ENCODE data around the gene RELT.
"Not testable (repeated sequence)": the region's sequence is repeated elsewhere in the genome, so short reads cannot be mapped to it uniquely, and the experiment has no call there.

RELT gene

GRCh38 chr11:73429121-73429750 is 53.0 kb downstream of the RELT start:
- no peak for TF ChIP-seq CTCF (conservative IDR thresholded peaks at IDR 0.05; ENCODE audit: low read depth)
- DNase-seq (ENCODE audit: low spot score) = no peak
- H3K27ac ChIP-seq = no peak overlapping the region
- ChIA-PET CTCF (interaction anchor here (0.7 kb wide), 1 partner anchor 82 kb away, joined by 6 read pairs; no protein-coding TSS in a partner anchor), POLR2A (ENCODE audit: low non-redundant PET) (no interaction called here)

- H3K27ac ChIP-seq = no peak overlapping the region
- ChIA-PET CTCF (no interaction called here), POLR2A (ENCODE audit: low non-redundant PET) (no interaction called here)
- DNase-seq (ENCODE audit: low spot score) = no peak
- no peak for TF ChIP-seq CTCF (conservative IDR thresholded peaks at IDR 0.05; ENCODE audit: low read depth)
These were observed 54.1 kb downstream of the RELT start for GRCh38 chr11:73430326-73430725.

- ChIA-PET POLR2A (ENCODE audit: low non-redundant PET) (no interaction called here), CTCF (interaction anchor here (0.7 kb wide), 2 partner anchors 20 to 229 kb away, joined by 3 to 4 read pairs; no protein-coding TSS in a partner anchor)
- H3K27ac ChIP-seq = no peak overlapping the region
- no peak for TF ChIP-seq CTCF (conservative IDR thresholded peaks at IDR 0.05; ENCODE audit: low read depth)
- DNase-seq (ENCODE audit: low spot score) = no peak
These were observed 55.2 kb downstream of the RELT start for GRCh38 chr11:73431396-73431795.

GRCh38 chr11:73436859-73437258 is 60.7 kb downstream of the RELT start:
- DNase-seq (ENCODE audit: low spot score); H3K27ac ChIP-seq; POLR2A ChIA-PET (ENCODE audit: low non-redundant PET): not testable (repeated sequence)
- CTCF ChIA-PET = interaction anchor here (0.7 kb wide), 1 partner anchor 24 kb away, joined by 3 read pairs; no protein-coding TSS in a partner anchor

- POLR2A ChIA-PET (ENCODE audit: low non-redundant PET) = no interaction called here
- DNase-seq (ENCODE audit: low spot score) = no peak
- TF ChIP-seq CTCF (conservative IDR thresholded peaks at IDR 0.05; ENCODE audit: low read depth) = no peak
- CTCF ChIA-PET = no interaction called here
- no peak overlapping the region for H3K27ac ChIP-seq
These were observed 63.0 kb downstream of the RELT start for GRCh38 chr11:73439002-73439843.

- DNase-seq (ENCODE audit: low spot score) = no peak
- CTCF ChIA-PET = no interaction called here
- no peak for TF ChIP-seq CTCF (conservative IDR thresholded peaks at IDR 0.05; ENCODE audit: low read depth)
- no peak overlapping the region for H3K27ac ChIP-seq
- POLR2A ChIA-PET (ENCODE audit: low non-redundant PET) = no interaction called here
These were observed 69.8 kb downstream of the RELT start for GRCh38 chr11:73445980-73446379.

- no peak overlapping the region for H3K27ac ChIP-seq
- ChIA-PET POLR2A (ENCODE audit: low non-redundant PET) (no interaction called here), CTCF (no interaction called here)
- DNase-seq (ENCODE audit: low spot score) = no peak
- no peak for TF ChIP-seq CTCF (conservative IDR thresholded peaks at IDR 0.05; ENCODE audit: low read depth)
These were observed 70.6 kb downstream of the RELT start for GRCh38 chr11:73446766-73447165.
